HG03565 (cell line): ENCODE results near the gene TBC1D3C.
"Not testable (repeated sequence)": the region's sequence is repeated elsewhere in the genome, so short reads cannot be mapped to it uniquely, and the experiment has no call there.

Source experiments
- ATAC-seq: cut with Tn5 transposase; IDR thresholded peaks from one replicate; pipeline ENCODE4 v1.9.1; 2021; ENCODE audit warnings: mild to moderate bottlenecking, moderate library complexity; ENCODE audit not compliant: unreplicated experiment

The TBC1D3C gene

GRCh38 chr17:38068534-38068933, at the start of gene TBC1D3C:
Gene TBC1D3C, minus strand, starts transcription at chr17:38068634. Its CDS starts 1,568 bp downstream, at chr17:38067066.
- not testable (repeated sequence) for ATAC-seq

GRCh38 chr17:38099262-38099661, 30.8 kb upstream of the TBC1D3C start:
- ATAC-seq: not testable (repeated sequence)

- ATAC-seq: not testable (repeated sequence)
Measured at GRCh38 chr17:38094059-38094694, 25.7 kb upstream of the TBC1D3C start.

GRCh38 chr17:38088120-38088519, 19.7 kb upstream of the TBC1D3C start:
- ATAC-seq: not testable (repeated sequence)

GRCh38 chr17:38087344-38087743, 18.9 kb upstream of the TBC1D3C start:
- not testable (repeated sequence) for ATAC-seq
